SIG-M5 (cell line): ENCODE measurements around the gene GOT1.

Experiments
- DNase-seq: peaks from one replicate; lab custom pipeline; 2025; lab: John Stamatoyannopoulos, UW

The GOT1 gene

DNA sequence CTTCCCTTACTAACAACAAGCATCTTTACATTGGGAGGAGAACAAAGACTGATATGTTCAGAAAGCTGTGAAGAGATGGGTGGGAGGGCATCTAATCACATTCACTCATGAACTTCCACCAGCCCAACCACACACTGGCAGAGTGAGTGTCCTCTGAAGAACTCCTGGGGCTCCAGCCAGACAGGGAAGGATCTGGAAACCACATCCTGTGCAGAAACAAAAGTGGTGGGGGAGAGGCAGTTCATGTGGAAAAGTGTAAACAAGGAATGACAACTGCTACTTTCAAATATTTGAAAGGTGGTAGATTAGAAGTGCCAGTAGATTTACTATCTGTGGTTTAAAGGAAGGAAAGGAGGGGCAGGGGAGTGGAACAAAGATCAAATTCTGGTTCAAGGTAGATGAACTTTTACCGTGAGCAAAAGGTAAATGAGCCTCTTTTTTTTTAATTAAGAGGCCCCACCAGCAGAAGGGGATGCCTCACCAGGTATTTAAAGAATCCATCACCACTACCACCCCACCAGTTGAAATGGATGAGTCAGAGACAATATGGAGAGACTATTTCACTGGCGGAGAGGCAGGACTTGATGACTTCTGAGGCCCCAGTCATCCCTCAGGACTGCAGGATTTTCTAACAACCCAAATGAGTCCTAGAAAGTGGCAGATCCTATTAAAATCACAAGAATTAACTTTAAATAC, 34.5 kb downstream of the GOT1 start:
- DNase-seq, result no peak

DNA sequence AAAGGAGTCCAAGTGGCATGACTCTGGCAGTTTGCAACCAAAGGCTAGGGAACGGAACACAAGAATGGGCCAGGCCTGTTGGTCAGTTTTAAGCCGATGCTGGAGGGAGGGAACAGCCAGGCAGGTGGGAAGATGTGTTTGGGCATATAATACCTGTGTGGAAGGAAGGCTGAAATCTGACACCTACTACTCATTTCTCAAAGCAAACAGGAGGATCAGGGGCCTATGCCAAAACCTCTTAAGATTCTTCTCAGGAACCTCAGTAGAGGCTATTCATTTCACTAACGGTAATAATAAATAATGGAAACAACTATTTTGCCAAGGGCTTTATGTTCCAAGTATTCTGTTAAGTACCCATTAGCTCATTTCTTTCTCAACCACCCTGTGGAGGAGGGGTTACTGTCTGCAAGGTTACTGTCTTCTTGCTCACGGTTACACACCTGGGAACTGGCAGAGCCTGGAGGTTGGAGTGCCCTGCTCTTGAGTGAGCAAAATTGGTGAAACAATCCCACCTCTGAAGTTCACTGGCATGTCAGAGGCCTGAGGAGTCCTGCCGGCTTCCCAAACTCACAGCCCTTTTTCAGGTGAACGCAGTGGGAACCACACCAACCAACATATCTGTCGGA, 35.5 kb downstream of the GOT1 start:
- no peak for DNase-seq

DNA sequence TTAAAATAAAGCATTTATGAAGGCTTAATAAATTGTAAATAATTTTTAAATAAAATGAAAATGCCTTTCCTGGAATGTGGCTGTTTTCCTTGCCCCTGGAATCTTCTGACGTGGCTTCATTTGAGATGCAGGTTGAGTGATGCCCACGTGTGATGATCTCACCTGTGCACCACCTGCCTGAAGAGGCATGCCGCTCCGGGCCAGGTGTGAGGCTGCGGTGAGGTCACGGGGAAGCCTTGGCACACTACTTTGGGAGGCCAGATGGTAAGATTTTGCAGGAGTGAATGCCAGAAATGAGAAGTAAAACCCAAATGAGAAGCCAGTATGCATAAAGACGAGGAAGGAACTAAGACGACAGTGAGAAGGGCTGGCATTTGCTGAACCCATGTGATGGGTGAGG, 36.2 kb downstream of the GOT1 start:
- no peak for DNase-seq

DNA sequence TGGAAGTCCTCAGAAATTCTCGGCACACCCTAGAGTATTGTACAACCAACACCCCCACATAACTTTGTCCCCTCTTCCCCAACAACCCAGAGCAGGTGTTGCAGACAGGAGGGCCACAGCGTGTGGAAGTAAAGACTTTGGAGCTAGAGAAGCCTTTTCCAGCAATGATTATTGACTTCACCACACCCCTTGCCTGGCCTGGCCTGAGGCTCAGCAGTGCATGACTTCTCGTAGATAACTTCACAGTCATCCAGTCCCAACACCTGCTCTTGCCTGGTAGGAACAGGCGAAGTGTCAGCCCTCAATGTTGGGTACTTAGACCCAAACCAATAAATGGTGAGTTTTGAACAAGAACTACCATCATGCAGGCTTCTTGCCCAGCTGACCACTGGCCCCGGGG, 36.7 kb downstream of the GOT1 start:
- no peak for DNase-seq

DNA sequence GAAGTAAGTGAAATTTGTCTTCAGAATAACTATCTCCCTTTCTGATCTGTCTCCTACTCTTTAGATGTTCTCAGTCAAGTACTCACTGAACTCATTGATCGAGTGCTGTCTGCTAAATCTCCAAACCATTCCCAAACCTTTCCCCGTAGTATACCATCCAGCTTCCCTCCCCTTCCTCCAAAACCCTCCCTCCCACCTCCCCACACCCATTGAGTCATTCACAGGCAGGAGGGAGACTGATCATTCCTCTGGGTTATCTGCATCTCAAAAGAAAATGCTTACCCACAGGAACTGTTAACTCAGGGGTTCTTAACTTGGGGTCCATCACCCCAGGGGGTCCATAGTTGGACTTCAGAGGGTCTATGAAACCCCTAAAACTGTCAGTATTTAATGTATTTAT, 37.4 kb downstream of the GOT1 start:
- no peak for DNase-seq

DNA sequence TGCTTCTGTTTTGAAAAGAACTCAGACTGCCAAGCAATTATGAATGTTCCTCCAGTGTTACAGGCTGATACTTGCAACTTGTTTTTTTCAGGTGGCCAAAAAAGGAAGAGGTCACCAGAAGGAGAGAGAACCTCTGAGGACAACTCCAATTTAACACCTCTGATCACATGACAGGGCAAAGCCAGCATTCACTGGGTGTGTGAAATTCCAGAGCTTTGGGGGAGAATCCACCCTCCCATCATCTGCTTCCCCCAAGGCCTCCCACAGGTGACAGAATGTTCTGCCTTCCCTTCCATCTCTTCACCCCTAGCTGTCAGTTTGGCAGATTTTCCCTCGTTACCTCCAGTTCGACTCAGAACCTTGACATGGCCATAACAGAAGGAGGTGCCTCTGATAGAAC, 39.1 kb downstream of the GOT1 start:
- DNase-seq, result no peak

DNA sequence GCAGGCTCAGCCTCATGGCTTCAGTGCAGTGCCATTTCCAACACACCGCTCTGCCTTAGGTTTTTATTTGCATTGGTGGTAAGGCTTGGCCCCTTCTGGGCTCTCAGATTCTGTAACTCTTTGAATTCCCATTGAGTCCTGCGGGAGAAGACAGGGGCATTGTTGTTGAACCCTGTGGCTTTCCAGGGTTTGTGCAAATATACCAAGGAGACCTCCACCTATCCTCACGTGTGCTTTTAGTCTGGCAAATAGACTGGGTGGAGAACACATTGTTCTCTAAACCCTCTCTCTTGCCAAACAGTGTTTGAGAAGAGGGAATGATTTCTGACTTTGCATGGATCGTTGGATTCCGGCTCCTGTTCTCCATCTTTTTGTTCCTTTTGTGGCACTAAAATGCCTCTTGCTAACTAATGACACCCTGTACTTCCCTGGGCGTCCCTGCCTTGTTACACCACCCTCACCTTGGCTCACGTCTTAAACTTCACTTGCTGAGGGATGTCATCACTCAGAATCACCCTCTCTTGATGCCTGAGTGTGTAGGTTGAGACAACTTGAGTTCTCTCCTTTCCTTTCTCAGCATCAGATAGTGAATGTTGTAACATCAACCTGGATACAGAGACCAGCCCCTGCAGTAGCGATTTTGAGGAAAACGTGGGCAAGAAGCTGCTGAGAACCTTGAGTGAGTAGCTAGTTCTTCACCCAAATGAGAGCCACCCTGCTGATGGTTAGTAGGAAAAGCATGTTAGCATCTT, 40.5 kb downstream of the GOT1 start:
- no peak for DNase-seq

DNA sequence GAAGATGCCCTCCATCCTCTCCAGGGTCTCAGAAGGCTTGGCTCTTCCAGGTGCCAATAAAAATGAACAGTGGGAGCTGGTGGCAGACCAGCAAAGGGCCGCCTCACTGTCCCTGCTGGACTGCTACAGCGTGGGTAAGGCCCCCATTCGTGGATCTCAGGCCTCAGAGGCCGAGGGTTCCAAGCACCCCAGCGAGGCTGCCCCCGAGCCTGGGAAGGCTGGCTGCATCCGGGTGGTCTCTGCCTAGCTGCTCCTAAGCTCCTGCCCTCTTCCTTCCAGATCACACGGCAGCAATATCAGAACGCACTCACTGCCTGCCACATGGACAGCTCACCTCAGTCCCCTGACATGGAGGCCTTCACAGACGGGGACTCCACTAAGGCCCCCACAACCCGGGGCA, 42.9 kb downstream of the GOT1 start:
- DNase-seq, result no peak

DNA sequence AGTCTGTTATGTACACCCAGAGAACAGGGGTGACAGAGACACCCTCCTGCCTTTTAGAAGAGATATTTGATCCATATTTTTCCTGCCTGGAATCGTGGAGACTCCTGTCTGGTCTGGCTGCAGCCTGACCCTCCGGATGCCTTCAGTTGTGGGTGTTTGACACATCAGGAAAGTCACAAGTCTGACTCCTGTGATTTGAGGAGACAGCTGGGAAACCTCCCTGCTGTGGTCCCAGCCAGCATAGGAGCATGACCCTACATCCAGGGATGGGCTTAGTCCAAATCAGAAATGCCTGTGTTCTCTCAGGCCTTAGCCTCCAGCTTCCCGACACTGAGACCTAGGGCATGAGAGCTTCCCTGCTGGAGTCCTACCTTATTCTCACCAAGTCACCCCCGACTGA, 43.4 kb downstream of the GOT1 start:
- no peak for DNase-seq

DNA sequence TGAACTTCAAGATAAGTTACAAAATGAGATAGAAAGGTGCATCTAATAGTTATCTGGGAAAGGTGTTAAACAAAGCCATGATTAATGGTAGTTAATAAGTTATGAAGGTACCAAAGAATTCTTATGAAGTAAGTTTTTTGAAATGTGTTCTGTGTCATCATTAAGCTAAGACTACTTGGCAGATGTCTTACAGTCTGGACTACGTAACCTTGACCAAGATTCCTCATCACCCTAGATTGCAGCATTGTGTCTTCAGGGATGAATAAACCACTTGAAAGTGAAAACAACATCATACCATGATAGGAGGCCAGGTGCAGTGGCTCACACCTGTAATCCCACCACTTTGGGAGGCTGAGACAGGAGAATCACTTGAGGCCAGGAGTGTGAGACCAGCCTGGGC, 48.2 kb downstream of the GOT1 start:
- DNase-seq, result no peak

DNA sequence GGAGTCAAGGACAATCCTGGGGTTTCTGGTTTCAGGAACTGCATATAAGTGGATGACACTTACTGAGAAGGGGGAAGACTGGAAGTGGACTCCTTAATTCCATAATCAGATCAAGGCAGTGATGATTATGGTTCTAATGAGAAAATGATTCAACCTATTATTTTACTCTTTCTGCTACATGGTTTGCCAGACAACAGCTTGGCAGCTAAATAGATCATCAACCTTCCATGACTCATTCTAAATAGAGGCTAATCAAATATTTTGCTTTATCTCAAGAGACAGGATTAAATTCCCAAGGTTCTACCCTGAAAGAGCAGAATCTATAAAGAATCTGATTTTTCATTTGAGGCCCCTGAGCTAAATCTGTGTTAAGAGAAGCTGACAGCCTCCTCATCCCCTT, 55.0 kb downstream of the GOT1 start:
- no peak for DNase-seq

DNA sequence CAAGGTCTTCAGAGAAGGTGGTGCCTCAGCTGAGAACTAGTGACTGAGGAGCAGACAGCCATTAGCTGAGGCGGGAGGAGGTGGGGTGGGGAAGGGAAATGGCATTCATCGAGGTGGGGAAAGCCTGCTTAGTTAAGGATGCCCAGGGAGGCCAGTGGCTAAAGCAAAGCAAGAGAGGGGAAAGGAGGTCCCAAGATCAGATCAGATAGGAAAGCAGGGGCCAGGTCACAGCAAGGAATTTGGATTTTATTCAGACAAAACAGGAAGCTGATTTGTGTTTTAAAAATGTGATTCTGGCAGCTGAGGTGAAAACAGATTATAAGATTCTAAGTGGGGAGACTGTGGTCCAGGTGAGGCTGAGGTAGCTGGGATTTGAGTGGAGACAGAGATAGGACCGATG, 55.5 kb downstream of the GOT1 start:
- no peak for DNase-seq

DNA sequence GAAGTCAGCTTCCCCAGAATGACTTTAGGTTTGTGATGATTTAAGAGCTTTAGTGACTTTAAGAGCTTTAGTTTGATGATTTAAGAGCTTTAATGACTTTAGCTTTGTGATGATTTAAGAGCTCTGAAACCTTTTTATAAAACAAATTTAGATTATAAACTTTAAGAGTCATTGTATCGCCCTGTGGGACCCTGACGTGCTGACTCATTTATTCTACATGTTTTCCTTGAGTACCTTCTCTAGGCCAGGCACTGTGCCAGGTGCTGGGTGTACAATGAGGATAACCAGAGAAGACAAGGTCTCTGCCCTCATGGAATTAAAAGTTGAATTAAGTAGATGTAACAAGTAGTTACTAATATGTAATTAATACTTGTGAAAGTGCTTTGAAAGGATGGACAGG, 55.9 kb downstream of the GOT1 start:
- DNase-seq, result no peak

DNA sequence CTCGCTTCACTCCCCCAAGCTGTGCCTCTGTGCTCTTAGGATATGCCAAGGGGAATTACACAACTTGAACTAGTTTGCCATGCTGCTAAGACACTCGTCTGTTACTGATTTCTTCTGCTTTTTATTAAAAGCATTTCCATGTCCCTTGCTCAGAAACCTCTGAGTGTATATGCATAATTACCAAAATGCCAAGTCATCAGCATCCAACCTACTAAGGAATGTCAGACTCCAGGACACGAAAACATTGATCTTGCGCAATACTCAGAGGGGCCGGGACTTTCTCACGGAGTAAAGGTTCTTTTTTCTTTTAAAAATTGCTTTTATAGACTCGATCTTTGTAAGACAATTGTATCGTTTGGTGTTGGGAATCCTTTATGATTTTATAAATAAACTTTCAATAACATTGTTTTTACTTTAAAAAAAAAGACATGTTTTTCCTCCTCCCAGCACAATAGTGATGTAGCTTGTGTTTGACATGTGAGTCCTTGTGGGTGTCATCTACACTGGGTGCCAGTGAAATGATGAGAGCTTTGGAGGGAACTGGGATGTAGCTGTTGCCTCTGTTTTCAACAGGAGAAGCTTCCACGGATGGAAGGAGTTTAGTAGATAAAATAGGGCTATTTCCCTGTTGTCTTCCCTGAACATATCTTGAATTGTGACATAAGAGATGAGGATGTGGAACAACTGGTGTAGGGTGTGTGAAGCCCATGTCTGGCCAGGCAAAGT, 57.7 kb downstream of the GOT1 start:
- DNase-seq, result no peak

DNA sequence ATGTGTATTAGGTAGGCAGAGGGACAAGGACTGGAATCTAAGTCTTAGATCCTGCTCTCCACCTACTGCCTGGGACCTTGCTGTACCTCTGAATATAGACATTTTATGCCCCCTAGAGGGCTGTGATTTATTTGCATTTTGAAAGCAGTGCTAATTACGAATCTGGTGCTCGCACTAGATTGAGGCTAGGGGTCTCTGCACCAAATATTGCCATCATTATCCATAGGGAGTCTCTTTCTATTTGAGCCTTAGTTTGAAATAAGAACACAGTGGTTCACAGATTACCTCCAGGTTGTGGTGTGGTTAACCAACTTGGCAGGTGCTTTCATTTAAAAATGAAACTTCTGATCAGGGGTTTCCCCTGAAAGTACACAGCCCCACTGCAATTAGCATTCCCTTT, 59.4 kb downstream of the GOT1 start:
- DNase-seq, result no peak

DNA sequence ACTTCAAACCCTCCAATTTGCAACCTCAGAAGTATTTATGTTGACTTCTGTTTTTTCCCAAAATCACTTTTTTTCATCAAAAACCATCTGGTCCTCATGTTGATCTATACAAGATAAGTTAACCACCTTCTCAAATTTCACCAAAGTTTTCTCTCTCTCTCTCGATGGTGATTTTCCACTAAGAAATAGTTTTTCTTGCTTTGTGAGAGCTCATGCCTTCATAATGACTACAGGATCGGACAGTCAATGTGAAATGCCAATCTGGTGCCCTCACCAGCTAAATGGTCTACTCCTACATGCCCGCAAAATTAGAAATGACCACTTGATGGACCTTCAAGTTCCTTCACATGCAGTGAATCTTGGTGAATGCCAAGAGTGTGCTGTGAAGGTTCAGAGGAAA, 60.9 kb downstream of the GOT1 start:
- no peak for DNase-seq

DNA sequence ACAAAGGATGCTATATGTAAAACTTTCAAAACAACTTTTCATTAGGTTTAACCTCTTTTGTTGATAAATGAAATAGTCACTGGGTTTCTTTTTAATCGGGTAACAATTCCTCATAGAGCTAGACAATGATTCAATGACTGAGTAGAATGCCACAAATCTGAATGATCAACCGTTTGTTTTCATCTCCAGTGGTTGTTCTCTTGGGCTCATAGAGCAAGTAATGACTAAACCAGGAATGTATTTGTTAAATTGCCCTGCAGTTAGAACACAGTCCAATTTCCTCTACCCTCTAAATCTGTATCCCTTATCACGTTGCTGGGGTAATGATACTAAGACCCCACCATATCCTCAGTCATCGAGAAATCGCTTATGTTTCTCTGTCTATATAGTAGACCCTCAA, 61.3 kb downstream of the GOT1 start:
- no peak for DNase-seq

DNA sequence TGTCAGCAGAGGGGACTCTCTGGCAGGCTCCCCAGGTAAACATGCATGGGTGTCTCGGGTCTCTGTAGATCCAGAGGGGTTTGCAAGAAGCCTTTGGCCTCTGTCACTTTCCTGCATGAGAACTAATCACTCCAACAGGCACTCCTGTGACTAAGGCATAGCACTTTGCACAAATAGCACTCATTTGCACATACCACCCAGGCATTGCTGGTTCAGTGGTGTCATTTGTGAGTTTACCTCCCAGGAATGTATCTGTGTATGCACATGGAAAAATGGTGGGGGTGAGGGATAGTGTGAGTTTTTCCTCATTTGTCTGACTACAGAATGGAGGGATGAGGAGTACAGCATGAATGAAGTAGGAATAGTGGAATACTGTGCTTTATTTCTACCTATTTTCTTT, 61.8 kb downstream of the GOT1 start:
- DNase-seq, result no peak

DNA sequence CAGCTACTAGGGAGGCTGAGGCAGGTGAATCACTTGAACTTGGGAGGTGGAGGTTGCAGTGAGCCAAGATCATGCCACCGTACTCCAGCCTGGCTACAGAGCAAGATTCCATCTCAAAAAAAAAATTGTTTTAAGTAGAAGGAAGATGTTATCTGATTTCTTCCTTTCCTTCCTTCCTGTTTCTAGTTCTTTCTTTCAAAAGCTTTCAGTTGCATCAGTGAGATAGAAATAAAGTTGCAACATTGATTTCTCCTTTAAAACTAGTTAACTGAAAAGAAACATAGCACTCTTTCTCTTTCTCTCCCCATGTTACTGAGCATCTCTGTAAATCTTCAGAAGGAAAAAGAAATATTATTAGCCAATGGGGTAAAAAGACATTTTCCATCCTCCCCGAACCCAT, 63.8 kb downstream of the GOT1 start:
- DNase-seq, result no peak

DNA sequence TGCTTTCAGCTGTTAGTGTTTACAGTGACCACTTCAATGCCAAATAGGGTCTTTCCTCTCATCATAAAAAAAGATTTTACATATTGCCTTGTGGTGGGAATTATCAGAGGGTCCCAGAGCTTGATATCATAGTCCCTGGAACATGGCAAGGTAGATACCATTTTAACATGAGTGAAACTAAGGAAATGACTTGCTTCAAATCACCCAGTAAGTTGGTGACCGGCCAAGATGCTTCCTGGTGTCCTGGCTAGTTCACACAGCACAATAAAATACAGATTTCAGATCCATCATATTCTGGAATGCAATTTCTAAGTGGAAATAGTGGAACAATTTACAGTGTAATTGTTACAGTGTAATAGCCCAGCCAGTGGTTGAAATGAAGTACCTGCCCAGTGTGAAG, 64.7 kb downstream of the GOT1 start:
- no peak for DNase-seq

DNA sequence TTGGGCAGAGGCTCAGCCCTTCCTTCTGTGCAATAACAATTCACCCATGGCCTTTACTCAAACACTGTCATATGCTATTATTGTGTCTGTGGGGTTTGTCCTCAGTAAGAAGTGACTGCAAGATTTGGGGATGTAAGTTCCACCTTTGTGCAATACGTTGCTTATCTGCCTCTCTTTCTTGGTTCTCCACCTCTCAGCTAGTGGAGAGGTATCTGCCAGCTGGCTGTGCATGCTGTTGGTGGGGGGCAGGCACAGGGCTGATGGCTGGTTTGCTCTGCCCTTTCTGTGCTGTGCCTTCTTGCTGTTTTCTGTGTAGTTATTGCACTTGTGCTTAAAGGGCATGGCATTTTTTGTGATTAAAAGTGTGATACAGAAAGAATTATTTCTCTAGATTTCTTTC, 65.1 kb downstream of the GOT1 start:
- no peak for DNase-seq

DNA sequence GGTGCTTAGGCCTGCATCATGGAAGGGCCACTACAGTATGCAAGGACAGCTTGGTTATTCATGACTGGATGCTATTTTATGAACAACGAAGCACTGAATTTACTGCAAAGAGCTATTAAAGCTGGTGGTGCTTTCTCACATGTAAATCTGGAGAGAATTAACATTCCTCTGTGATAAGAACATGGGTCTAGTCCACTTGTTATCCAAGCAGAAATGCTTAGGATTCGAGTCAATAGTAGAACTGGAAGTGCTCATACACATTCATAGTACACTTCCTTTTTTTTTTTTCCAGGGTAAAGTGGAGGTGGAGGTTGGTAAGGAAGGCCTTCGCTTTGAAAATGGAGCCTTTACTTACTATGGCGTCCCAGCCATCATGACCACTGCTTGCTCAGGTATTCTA, 66.3 kb downstream of the GOT1 start:
- no peak for DNase-seq

DNA sequence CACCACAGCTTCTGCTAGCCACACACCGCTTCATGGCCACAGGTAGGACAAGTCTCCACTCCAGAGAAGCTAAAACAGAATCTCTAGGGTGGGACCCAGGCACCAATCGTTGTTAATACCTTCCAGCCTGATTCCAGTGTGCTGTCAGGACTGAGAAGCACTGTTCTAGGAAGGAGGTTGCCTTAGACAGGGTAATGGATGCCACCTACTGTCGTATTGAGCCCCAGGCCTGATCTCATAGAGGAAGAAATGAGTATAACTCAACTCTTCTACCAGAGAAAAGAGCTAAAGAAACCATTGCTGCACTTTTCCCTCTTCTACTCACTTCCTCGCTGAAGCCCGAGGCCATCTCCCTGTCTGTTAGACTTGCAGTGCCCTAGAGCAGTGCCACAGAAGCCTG, 69.5 kb downstream of the GOT1 start:
- no peak for DNase-seq
